H1 (cell line): ENCODE measurements around the gene PDE4D.

Experiments used
- BCL11A ChIP-seq, 2 experiments: IDR thresholded peaks; one replicate each; pipeline ENCODE4 v1.6.1; 2011; ENCODE audit warnings: low read depth in 2 of 2, low read length in 2 of 2, mild to moderate bottlenecking in 2 of 2
- EP300 ChIP-seq, 2 experiments: IDR thresholded peaks; 1 replicate in 1 of 2; 2 replicates in 1 of 2; pipeline ENCODE4 v1.6.1; 2011 to 2012; ENCODE audit warnings: low read depth in 2 of 2, low read length in 2 of 2, mild to moderate bottlenecking in 2 of 2, borderline replicate concordance in 1 of 2, inconsistent platforms in 1 of 2, moderate library complexity in 1 of 2
- EZH2 ChIP-seq: fragments of 200-600 bp; sonication (generic); IDR thresholded peaks from 2 replicates; pipeline ENCODE4 v1.7.1; 2012; ENCODE audit warnings: low read depth, mild to moderate bottlenecking, moderate library complexity, low read length, inconsistent platforms; ENCODE audit not compliant: severe bottlenecking
- JUND ChIP-seq: IDR thresholded peaks from 2 replicates; pipeline ENCODE4 v1.6.1; 2011; ENCODE audit warnings: mild to moderate bottlenecking, improper control_type of control experiment, low read length
- KDM5A ChIP-seq: fragments of 200-600 bp; IDR thresholded peaks from 2 replicates; pipeline ENCODE4 v1.7.1; 2012; ENCODE audit warnings: mild to moderate bottlenecking, low read length, inconsistent platforms, mixed read lengths
- NRF1 ChIP-seq: IDR thresholded peaks from 2 replicates; pipeline ENCODE4 v1.6.1; 2011; ENCODE audit warnings: mild to moderate bottlenecking, low read depth, low read length, improper control_type of control experiment
- POLR2A ChIP-seq, 2 experiments: IDR thresholded peaks; 1 replicate in 1 of 2; 2 replicates in 1 of 2; pipeline ENCODE4 v1.6.1; 2011; ENCODE audit warnings: low read depth in 2 of 2, low read length in 2 of 2, mild to moderate bottlenecking in 2 of 2; ENCODE audit errors: control extremely low read depth in 1 of 2
- RNF2 ChIP-seq: fragments of 200-900, 300-1000 bp; sonication (generic); IDR thresholded peaks from 2 replicates; pipeline ENCODE4 v1.7.1; 2016; ENCODE audit warnings: borderline replicate concordance, low read depth, mild to moderate bottlenecking, antibody characterized with exemption, low read length; ENCODE audit not compliant: poor library complexity, severe bottlenecking; ENCODE audit errors: missing control alignments
- SP4 ChIP-seq: IDR thresholded peaks from 2 replicates; pipeline ENCODE4 v1.6.1; 2012; ENCODE audit warnings: low read length, inconsistent platforms
- YY1 ChIP-seq: IDR thresholded peaks from 2 replicates; pipeline ENCODE4 v1.6.1; 2011; ENCODE audit warnings: low read depth, mild to moderate bottlenecking, low read length
- TF ChIP-seq, protein P1 (sequence below), 3 experiments: IDR thresholded peaks; 1 replicate in 2 of 3; 2 replicates in 1 of 3; pipeline versions ENCODE4 v1.5.1 to v1.6.1; 2011; ENCODE audit warnings: low read length in 3 of 3, mild to moderate bottlenecking in 3 of 3, inconsistent platforms in 2 of 3, low read depth in 1 of 3, moderate library complexity in 1 of 3; ENCODE audit not compliant: insufficient read depth in 1 of 3; ENCODE audit errors: control extremely low read depth in 1 of 3

DNA sequence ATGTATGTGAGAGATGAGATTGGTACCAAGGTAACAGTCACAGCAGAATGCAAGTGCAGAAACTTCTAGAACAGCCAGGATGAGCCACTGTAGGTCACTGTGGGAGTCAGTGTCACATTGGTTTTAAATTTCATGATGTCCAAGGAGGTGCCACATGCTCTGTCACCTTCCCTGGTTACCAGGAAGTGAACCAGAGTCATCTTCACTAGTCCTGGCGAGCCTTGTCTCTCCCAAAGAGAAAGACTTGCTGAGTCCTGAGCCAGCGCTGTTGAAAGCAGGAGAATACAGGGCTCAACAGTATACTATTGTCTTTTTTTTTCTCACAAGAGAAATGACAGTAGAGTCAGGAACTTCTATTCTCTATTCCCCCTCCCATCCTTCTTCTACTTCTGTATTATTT, 695.2 kb downstream of the PDE4D start:
- TF ChIP-seq, protein P1, sequence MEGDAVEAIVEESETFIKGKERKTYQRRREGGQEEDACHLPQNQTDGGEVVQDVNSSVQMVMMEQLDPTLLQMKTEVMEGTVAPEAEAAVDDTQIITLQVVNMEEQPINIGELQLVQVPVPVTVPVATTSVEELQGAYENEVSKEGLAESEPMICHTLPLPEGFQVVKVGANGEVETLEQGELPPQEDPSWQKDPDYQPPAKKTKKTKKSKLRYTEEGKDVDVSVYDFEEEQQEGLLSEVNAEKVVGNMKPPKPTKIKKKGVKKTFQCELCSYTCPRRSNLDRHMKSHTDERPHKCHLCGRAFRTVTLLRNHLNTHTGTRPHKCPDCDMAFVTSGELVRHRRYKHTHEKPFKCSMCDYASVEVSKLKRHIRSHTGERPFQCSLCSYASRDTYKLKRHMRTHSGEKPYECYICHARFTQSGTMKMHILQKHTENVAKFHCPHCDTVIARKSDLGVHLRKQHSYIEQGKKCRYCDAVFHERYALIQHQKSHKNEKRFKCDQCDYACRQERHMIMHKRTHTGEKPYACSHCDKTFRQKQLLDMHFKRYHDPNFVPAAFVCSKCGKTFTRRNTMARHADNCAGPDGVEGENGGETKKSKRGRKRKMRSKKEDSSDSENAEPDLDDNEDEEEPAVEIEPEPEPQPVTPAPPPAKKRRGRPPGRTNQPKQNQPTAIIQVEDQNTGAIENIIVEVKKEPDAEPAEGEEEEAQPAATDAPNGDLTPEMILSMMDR (IDR thresholded peaks at IDR 0.05; ENCODE audit: control extremely low read depth in 1 of 3, insufficient read depth in 1 of 3, low read depth in 1 of 3, low read length in 3 of 3): no peak
- TF ChIP-seq BCL11A (IDR thresholded peaks at IDR 0.05; ENCODE audit: low read depth in 2 of 2, low read length in 2 of 2): no peak
- TF ChIP-seq EZH2: no peak
- no peak for TF ChIP-seq NRF1
- no peak for TF ChIP-seq POLR2A (IDR thresholded peaks at IDR 0.05; ENCODE audit: control extremely low read depth in 1 of 2, low read depth in 2 of 2, low read length in 2 of 2)
- no peak for TF ChIP-seq SP4
- no peak for TF ChIP-seq EP300 (IDR thresholded peaks at IDR 0.05; ENCODE audit: borderline replicate concordance in 1 of 2, low read depth in 2 of 2, low read length in 2 of 2)
- TF ChIP-seq KDM5A: no peak
- no peak for TF ChIP-seq YY1
- no peak for TF ChIP-seq JUND
- no peak for TF ChIP-seq RNF2
